Mesendoderm (in vitro differentiated cells): Measurements from ENCODE around the gene PRKACG. TPM values are rescaled to one million over a fixed set of nuclear protein-coding genes. Genes with fewer than 3 reads are reported as not detected.
A peak's percentile ranks its signal among the peaks of the same experiment; 100 is the strongest.

Source experiments
- DNase-seq: peaks from one replicate; pipeline ENCODE4 v3.0.0; 2013
- H2AK5ac ChIP-seq: 2 replicates; pipeline ENCODE4 v1.6.1; 2013; ENCODE audit warnings: low read length, inconsistent platforms
- H2BK120ac ChIP-seq: 2 replicates; pipeline ENCODE4 v1.6.1; 2013; ENCODE audit warnings: low read depth, mild to moderate bottlenecking, low read length, moderate library complexity, mixed read lengths
- H2BK15ac ChIP-seq: replicated peaks from 2 replicates; pipeline ENCODE4 v1.6.1; 2013; ENCODE audit warnings: low read depth, mild to moderate bottlenecking, moderate library complexity
- H2BK5ac ChIP-seq: 2 replicates; pipeline ENCODE4 v1.6.1; 2013; ENCODE audit warnings: low read length, inconsistent platforms
- H3K18ac ChIP-seq: 2 replicates; pipeline ENCODE4 v1.6.1; 2013; ENCODE audit warnings: mild to moderate bottlenecking, low read length, mixed read lengths
- H3K23ac ChIP-seq: one replicate; pipeline ENCODE4 v1.6.1; 2013; ENCODE audit warnings: low read length
- H3K27ac ChIP-seq: 2 replicates; pipeline ENCODE4 v1.5.1; 2013; ENCODE audit warnings: low read depth, mild to moderate bottlenecking, inconsistent platforms, low read length, moderate library complexity
- H3K27me3 ChIP-seq: 2 replicates; pipeline ENCODE4 v1.6.1; 2013; ENCODE audit warnings: low read length, control low read depth, mild to moderate bottlenecking, inconsistent platforms; ENCODE audit not compliant: insufficient read depth, poor library complexity
- H3K36me3 ChIP-seq: 2 replicates; pipeline ENCODE4 v1.6.1; 2013; ENCODE audit warnings: low read length, inconsistent platforms; ENCODE audit not compliant: control insufficient read depth, insufficient read depth
- H3K4ac ChIP-seq: one replicate; pipeline ENCODE4 v1.6.1; 2013; ENCODE audit warnings: low read depth, mild to moderate bottlenecking, low read length, moderate library complexity
- H3K4me1 ChIP-seq: 2 replicates; pipeline ENCODE4 v1.6.1; 2013; ENCODE audit warnings: low read depth, low read length, inconsistent platforms; ENCODE audit not compliant: control insufficient read depth
- H3K4me2 ChIP-seq: 2 replicates; pipeline ENCODE4 v1.6.1; 2013; ENCODE audit warnings: low read length
- H3K4me3 ChIP-seq: 2 replicates; pipeline ENCODE4 v1.5.1; 2013; ENCODE audit warnings: mild to moderate bottlenecking, low read length
- H3K56ac ChIP-seq: one replicate; pipeline ENCODE4 v1.6.1; 2013; ENCODE audit warnings: low read length
- H3K79me1 ChIP-seq: 2 replicates; pipeline ENCODE4 v1.6.1; 2013; ENCODE audit warnings: low read length, inconsistent platforms
- H3K79me2 ChIP-seq: 2 replicates; pipeline ENCODE4 v1.6.1; 2013; ENCODE audit warnings: mild to moderate bottlenecking, low read length; ENCODE audit not compliant: control insufficient read depth, insufficient read depth
- H3K9ac ChIP-seq: 2 replicates; pipeline ENCODE4 v1.6.1; 2013; ENCODE audit warnings: low read length, inconsistent platforms
- H4K5ac ChIP-seq: one replicate; pipeline ENCODE4 v1.6.1; 2013; ENCODE audit warnings: low read length
- H4K8ac ChIP-seq: one replicate; pipeline ENCODE4 v1.6.1; 2013; ENCODE audit warnings: low read depth, mild to moderate bottlenecking, control low read depth, low read length, moderate library complexity
- WGBS: extraction: QIAGEN DNeasy Blood & Tissue Kit; methylation state at CpG from one replicate; pipeline ENCODE4 v1.1.7; 2013; ENCODE audit warnings: low lambda C conversion rate, missing lambda C conversion rate; ENCODE audit not compliant: insufficient coverage; ENCODE audit errors: extremely low coverage; 5-methylcytosine and 5-hydroxymethylcytosine counted together
- polyA plus RNA-seq, 2 experiments: library from polyadenylated mRNA; stranded (reverse); fragments of 200-250 nt; gene quantifications; one replicate each; pipeline ENCODE4 v1.2.3, GENCODE V29; 2013

Gene PRKACG
- polyA plus RNA-seq (2013, experiment 1 of 2): not detected
- not detected for polyA plus RNA-seq (2013, experiment 2 of 2)

DNA sequence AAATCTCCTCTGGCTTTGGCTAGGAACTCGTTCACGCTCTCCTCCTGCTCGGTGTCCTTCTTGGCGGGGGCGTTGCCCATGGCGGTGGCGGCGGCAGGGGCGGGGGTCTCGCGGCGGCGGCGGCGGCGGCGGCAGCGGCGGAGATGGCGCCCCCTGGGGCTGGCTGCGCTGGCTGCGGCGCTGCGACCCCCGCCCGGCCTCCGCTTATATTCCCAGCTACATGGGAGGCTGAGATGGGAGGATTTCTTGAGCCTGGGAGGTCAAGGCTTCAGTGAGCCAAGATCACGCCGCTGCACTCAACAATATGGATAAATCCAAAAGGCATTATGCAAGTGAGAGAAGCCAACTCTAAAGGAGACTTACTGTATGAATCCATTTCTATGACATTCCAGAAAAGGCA, at the start of gene PRKACG:
PRKACG (minus strand) TSS at position 101 of the 400 bp plus-strand sequence; CDS start at position 80, 21 bp downstream.
- Histone ChIP-seq H3K4me3 (no peak within 1 kb of the TSS), H4K5ac (no peak within 1 kb of the TSS), H3K79me1 (no peaks in the 10 kb centered on the region), H3K4ac (no peak within 1 kb of the TSS), H2BK120ac (no peak within 1 kb of the TSS), H3K27me3 (no peaks in the 10 kb centered on the region), H3K4me2 (no peak within 1 kb of the TSS), H2BK5ac (no peak within 1 kb of the TSS), H3K18ac (no peak within 1 kb of the TSS), H3K4me1 (no peaks in the 10 kb centered on the region), H3K23ac (no peak within 1 kb of the TSS), H2AK5ac (no peak within 1 kb of the TSS), H4K8ac (no peak within 1 kb of the TSS), H3K27ac (no peak within 1 kb of the TSS), H3K36me3 (no peaks in the 10 kb centered on the region), H2BK15ac (no peak within 1 kb of the TSS), H3K79me2 (no peaks in the 10 kb centered on the region), H3K56ac (no peak within 1 kb of the TSS), H3K9ac (no peak within 1 kb of the TSS)
- WGBS: no CpG with 5 or more reads among the region's 29 CpGs
- no peak for DNase-seq

DNA sequence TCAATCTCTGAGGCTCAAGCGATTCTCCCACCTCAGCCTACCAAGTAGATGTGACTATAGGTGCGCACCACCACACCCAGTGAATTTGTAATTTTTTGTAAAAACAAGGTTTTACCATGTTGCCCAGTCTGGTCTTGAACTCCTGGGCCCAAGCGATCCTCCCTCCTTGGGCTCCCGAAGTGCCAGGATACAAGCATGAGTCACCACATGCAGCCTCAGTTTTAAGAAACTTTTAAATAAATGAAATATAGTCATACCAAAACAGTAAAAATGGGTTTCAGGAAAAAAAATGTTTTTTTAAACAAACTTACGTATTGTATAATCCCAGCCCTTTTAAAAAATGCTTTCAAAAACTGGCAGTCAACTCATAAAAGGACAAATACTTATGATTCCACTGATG, 48.3 kb upstream of the PRKACG start:
- Histone ChIP-seq H3K18ac (no peak overlapping the region), H2BK15ac (no peak overlapping the region), H3K23ac (no peak overlapping the region), H3K36me3 (no peaks in the 10 kb centered on the region), H3K56ac (no peak overlapping the region), H4K5ac (no peak overlapping the region), H4K8ac (no peak overlapping the region), H3K79me1 (no peaks in the 10 kb centered on the region), H3K4ac (no peak overlapping the region), H2BK120ac (no peak overlapping the region), H3K27me3 (no peaks in the 10 kb centered on the region), H2BK5ac (no peak overlapping the region), H3K79me2 (no peaks in the 10 kb centered on the region), H2AK5ac (no peak overlapping the region), H3K9ac (no peak overlapping the region), H3K4me1 (no peaks in the 10 kb centered on the region), H3K4me3 (no peak overlapping the region), H3K4me2 (no peak overlapping the region), H3K27ac (no peak overlapping the region)
- no CpG with 5 or more reads among the region's 5 CpGs for WGBS
- no peak for DNase-seq

DNA sequence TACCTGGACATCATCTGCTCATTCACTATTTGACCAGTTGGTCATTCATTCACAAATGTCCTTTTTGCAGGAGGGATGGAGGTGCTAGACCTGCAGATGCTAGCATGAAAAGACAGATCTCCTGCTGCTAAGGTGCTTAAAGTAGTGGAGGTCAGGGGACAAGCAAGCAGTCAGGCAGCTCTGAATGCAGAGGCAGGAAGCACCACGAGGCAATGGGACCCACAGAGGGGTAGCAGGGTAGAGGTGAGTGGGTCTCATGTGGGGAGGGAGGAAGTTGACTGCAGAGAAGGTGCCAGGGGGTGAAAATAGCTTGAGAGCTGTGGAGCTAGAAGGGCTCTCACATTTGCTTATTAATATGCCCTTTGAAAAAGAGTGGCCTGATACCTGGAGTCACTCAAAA, 46.9 kb upstream of the PRKACG start:
- H4K5ac ChIP-seq: no peak overlapping the region
- H2AK5ac ChIP-seq: no peak overlapping the region
- H3K4ac ChIP-seq: no peak overlapping the region
- H3K4me1 ChIP-seq: no peaks in the 10 kb centered on the region
- H2BK120ac ChIP-seq: no peak overlapping the region
- H3K79me2 ChIP-seq: no peaks in the 10 kb centered on the region
- H3K27me3 ChIP-seq: no peaks in the 10 kb centered on the region
- H3K18ac ChIP-seq: no peak overlapping the region
- H4K8ac ChIP-seq: no peak overlapping the region
- no peak overlapping the region for H3K4me2 ChIP-seq
- no peaks in the 10 kb centered on the region for H3K79me1 ChIP-seq
- no peak overlapping the region for H2BK15ac ChIP-seq
- H3K36me3 ChIP-seq: no peaks in the 10 kb centered on the region
- peak; percentile 13 for DNase-seq
- no peak overlapping the region for H3K23ac ChIP-seq
- H3K4me3 ChIP-seq: no peak overlapping the region
- no peak overlapping the region for H2BK5ac ChIP-seq
- no peak overlapping the region for H3K9ac ChIP-seq
- no peak overlapping the region for H3K56ac ChIP-seq
- H3K27ac ChIP-seq: no peak overlapping the region
- WGBS: no CpG with 5 or more reads among the region's 1 CpG

DNA sequence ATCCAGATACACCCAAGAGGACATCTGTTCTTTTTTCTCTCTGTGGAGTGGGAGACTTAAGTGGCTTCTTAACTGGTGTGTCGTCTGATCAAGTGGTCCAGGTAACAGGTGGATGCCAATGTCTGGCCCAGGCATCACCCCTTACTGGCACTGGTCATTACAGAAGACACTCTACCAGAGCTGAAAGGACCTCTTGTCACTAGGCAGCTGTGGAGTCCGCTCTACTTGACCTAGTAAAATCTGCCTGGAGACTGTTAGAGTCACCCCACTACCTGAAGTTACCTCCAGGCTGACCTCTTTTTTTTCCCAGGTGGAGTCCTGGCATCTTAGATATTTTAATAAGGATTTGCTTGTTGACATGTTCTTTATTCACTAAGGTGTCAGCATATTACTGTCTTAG, 44.2 kb upstream of the PRKACG start:
- Histone ChIP-seq H3K79me2 (no peaks in the 10 kb centered on the region), H3K4ac (no peak overlapping the region), H2AK5ac (no peak overlapping the region), H2BK120ac (no peak overlapping the region), H3K36me3 (peaks cover 3% of the 10 kb centered on the region), H3K27me3 (no peaks in the 10 kb centered on the region), H3K4me1 (no peaks in the 10 kb centered on the region), H3K9ac (no peak overlapping the region), H3K4me2 (no peak overlapping the region), H3K27ac (no peak overlapping the region), H3K4me3 (no peak overlapping the region), H3K18ac (no peak overlapping the region), H4K8ac (no peak overlapping the region), H4K5ac (no peak overlapping the region), H3K23ac (no peak overlapping the region), H2BK15ac (no peak overlapping the region), H3K56ac (no peak overlapping the region), H3K79me1 (no peaks in the 10 kb centered on the region), H2BK5ac (no peak overlapping the region)
- no CpG with 5 or more reads among the region's 2 CpGs for WGBS
- no peak for DNase-seq

DNA sequence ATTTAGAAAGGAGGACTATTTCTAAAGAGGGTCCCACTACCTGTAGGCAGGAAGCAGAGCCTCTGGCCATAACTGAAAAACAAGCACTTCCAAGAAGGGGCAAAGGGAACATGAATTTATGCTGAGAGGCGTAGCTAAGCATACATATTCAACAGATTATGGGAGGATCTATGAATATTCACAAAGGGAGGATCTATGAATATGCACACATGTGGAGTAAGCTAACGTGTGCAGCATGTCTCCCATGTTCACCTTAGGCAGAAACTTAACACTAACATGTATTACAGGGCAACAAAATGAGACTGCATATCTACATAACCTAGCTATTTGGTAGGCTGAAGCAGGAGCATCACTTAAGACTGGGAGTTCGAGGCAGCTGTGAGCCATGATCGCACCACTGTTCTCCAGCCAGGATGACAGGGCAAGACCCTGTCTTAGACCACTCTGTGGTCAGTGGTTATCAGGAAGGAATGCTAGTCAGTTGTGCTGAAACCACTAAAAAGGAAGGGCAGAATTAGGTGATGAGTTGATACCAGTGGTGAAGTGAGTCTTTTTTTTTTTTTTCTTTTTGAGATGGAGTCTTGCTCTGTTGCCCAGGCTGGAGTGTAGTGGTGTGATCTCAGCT, 42.4 kb upstream of the PRKACG start:
- WGBS: no CpG with 5 or more reads among the region's 4 CpGs

DNA sequence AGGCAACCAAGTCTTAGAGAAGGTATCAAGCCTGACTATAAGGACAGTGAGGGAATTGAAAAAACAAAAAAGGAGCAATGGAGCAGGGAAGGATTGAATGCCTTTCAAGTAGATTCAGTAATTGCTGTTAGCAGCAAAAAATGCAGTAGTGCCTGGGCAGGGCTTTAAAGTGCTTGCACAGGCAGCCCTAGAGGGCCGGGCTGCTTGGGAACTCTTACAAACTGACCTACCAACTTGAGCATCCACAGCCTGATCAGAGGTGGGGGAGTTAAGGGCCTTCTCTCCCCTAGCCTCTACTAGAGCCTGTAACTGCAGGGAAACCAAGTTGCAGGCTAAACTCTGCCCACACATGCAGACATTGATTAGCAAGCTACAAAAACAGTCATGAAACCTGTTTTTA, 41.1 kb upstream of the PRKACG start:
- no peaks in the 10 kb centered on the region for H3K79me2 ChIP-seq
- H3K79me1 ChIP-seq: no peaks in the 10 kb centered on the region
- no peaks in the 10 kb centered on the region for H3K4me1 ChIP-seq
- no peak overlapping the region for H3K4me2 ChIP-seq
- peaks cover 3% of the 10 kb centered on the region for H3K36me3 ChIP-seq
- peak overlapping the region; percentile 5 for H3K56ac ChIP-seq
- H4K5ac ChIP-seq: no peak overlapping the region
- DNase-seq: no peak
- no CpG with 5 or more reads among the region's 1 CpG for WGBS
- H3K23ac ChIP-seq: no peak overlapping the region
- H3K4ac ChIP-seq: no peak overlapping the region
- H2AK5ac ChIP-seq: no peak overlapping the region
- no peak overlapping the region for H2BK15ac ChIP-seq
- no peak overlapping the region for H4K8ac ChIP-seq
- no peak overlapping the region for H2BK120ac ChIP-seq
- no peak overlapping the region for H2BK5ac ChIP-seq
- no peak overlapping the region for H3K18ac ChIP-seq
- no peaks in the 10 kb centered on the region for H3K27me3 ChIP-seq
- H3K27ac ChIP-seq: peak overlapping the region; percentile 31
- no peak overlapping the region for H3K4me3 ChIP-seq
- no peak overlapping the region for H3K9ac ChIP-seq

More for the DNA sequence above, 42.4 kb upstream of the PRKACG start:
- Histone ChIP-seq H3K36me3 (peaks cover 3% of the 10 kb centered on the region), H3K18ac (no peak overlapping the region), H3K79me2 (no peaks in the 10 kb centered on the region), H3K79me1 (no peaks in the 10 kb centered on the region), H3K56ac (no peak overlapping the region), H3K4me1 (no peaks in the 10 kb centered on the region), H3K27ac (no peak overlapping the region), H4K8ac (no peak overlapping the region), H3K27me3 (no peaks in the 10 kb centered on the region), H3K4ac (no peak overlapping the region), H3K9ac (no peak overlapping the region), H2BK120ac (no peak overlapping the region), H3K4me2 (no peak overlapping the region), H3K4me3 (no peak overlapping the region), H4K5ac (no peak overlapping the region), H2BK5ac (no peak overlapping the region), H3K23ac (no peak overlapping the region), H2AK5ac (no peak overlapping the region), H2BK15ac (no peak overlapping the region)
- no peak for DNase-seq
